HG03025 (cell line): ENCODE measurements around the gene MPO.

ENCODE experiments used
- ATAC-seq: cut with Tn5 transposase; IDR thresholded peaks from one replicate; pipeline ENCODE4 v1.9.1; 2021; ENCODE audit warnings: mild to moderate bottlenecking, moderate library complexity; ENCODE audit not compliant: unreplicated experiment, low FRiP score

The MPO gene

DNA sequence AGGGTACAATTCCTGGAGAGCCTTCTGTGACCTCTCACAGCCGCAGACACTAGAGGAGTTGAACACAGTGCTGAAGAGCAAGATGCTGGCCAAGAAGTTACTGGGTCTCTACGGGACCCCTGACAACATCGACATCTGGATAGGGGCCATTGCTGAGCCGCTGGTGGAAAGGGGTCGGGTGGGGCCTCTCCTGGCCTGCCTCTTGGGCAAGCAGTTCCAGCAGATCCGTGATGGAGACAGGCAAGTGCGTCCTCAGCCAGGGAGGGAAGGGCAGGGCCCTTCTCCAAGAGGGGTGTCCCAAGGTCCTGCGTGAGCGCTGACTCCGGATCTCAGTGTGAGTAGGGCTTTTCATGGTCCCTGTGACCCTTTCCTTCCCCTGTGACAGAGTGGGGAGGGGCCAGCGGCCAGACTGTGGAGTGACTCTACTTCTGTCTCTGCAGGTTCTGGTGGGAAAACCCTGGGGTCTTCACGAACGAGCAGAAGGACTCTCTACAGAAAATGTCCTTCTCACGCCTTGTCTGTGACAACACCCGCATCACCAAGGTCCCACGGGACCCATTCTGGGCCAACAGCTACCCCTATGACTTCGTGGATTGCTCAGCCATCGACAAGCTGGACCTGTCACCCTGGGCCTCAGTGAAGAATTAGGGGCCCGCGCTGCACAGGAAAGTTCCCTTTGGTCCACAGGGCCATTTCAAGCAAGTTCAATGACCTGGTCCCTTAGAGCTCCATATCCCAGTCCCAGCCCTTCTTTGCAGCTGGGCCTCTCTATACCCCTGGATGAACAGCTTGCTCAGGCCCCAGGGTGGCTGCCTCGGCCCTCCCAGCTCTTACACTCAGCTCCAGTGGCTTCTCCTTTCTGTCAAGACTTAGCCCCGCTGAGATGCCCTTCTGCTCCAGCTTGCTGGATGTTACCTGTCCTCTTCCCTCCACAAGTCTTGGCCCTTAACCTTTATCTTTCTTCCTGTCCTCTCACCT, 13.1 kb downstream of the MPO start:
- no peak for ATAC-seq

GRCh38 chr17:58265902-58266875, 14.5 kb downstream of the MPO start:
- ATAC-seq, result no peak

DNA sequence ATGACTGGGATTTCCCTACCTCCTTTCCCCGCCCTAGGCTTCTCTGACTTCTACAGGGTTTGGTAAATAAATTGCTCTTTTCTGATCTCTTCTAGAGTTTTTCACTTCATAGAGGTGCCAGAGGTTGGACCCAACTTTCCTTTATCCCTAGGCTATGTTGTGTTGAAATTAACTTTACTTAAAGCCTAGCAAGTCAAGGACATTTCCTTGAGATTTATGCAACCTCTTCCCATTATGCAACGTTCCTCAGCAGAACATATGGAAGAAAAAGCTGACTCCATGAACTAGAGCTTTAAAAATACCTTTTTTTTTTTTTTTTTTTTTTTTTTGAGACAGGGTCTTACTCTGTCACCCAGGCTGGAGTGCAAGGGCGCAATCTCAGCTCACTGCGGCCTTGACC, 15.5 kb downstream of the MPO start:
- ATAC-seq, result no peak

DNA sequence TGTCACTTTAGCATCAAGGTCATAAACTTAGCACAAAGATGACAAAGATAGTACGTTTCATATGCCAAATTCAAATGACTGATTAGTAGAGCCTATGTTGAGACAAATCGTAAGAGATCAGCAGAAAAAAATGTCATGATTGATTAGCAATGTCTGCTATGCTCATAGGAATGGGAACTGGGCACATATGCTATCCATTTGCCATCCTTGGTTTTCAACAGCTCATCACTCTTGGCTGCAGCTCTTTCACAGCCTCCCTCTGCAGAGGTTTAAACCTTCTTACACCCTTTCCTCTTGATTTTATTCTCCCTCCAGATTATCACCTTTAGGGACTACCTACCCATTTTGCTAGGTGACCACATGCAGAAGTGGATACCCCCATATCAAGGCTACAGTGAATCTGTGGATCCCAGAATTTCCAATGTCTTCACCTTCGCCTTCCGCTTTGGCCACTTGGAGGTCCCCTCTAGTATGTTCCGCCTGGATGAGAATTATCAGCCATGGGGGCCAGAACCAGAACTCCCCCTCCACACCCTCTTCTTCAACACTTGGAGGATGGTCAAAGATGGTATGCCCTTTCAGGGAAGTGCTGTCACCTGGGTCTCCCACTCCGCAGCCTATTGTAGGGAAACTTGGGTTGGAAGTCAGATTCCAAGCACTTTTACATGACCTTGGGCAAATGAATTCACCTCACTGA, 16.2 kb downstream of the MPO start:
- no peak for ATAC-seq

DNA sequence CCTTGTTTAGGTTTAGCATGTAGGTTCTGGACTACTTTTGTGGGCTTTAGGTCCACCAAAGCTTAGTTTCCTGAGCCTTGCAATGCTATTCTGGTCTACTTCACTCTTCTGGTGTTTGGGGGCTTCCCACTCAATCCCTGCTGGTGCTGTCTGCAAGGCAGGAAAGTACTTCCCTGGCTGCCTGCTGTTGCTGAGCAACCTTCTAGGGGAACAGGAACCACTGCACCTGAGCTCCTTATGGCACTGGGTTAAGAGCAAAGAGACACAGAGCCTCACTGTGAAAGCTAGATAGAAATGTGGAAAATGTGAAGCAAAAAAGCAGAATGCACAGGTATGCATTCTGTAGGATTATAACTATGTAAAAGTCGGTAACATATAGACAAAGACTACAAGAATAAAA, 17.0 kb downstream of the MPO start:
- ATAC-seq, result no peak

DNA sequence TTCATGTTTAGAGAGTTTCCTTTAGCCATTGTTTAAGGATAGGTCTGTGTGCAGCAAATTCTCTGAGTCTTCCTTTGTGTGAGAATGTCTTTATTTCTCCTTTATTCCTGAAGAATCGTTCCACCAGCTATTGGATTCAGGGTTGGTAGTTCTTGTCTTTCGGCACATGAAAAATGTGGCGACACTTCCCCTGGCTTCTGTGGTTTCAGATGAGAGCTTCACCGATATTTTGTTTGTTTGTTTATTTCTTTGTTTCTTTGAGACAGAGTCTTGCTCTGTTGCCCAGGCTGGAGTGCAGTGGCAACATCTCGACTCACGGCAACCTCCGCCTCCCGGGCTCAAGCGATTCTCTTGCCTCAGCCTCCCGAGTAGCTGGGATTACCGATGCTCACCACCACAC, 18.6 kb downstream of the MPO start:
- no peak for ATAC-seq

GRCh38 chr17:58254803-58255202, 25.9 kb downstream of the MPO start:
- ATAC-seq, result no peak

DNA sequence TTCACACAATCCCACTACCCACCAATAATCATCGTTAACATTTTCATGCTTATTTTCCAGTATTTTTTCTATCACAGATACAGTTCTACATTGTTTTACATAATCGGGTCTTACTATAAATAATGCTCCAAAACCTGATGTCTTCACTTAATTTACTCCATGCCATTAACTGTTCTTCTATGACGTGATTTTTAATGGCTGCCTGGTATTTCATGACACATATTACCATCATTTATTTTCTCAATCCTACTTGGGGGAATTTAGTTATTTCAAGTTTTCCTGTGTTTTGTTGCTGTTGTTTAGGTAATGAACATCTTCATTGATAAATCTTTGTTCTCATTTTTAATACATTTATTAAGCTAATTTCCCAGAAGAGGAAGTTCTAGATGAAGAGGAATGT, 27.7 kb downstream of the MPO start:
- no peak for ATAC-seq

DNA sequence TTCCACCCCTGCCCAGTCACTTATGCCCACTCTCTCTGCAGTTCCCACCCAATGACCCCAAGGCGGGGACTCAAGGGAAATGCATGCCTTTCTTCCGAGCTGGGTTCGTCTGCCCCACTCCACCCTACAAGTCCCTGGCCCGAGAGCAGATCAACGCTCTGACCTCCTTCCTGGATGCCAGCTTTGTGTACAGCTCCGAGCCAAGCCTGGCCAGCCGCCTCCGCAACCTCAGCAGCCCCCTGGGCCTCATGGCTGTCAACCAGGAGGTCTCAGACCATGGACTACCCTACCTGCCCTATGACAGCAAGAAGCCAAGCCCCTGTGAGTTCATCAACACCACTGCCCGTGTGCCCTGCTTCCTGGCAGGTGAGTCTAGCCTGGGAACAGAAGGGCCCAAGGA, 28.6 kb downstream of the MPO start:
- no peak for ATAC-seq

GRCh38 chr17:58250344-58251011, 30.3 kb downstream of the MPO start:
- ATAC-seq, result no peak

- ATAC-seq, result no peak
Measured at GRCh38 chr17:58249270-58250133, 31.2 kb downstream of the MPO start.

GRCh38 chr17:58248955-58249269, 31.8 kb downstream of the MPO start:
- ATAC-seq, result no peak

DNA sequence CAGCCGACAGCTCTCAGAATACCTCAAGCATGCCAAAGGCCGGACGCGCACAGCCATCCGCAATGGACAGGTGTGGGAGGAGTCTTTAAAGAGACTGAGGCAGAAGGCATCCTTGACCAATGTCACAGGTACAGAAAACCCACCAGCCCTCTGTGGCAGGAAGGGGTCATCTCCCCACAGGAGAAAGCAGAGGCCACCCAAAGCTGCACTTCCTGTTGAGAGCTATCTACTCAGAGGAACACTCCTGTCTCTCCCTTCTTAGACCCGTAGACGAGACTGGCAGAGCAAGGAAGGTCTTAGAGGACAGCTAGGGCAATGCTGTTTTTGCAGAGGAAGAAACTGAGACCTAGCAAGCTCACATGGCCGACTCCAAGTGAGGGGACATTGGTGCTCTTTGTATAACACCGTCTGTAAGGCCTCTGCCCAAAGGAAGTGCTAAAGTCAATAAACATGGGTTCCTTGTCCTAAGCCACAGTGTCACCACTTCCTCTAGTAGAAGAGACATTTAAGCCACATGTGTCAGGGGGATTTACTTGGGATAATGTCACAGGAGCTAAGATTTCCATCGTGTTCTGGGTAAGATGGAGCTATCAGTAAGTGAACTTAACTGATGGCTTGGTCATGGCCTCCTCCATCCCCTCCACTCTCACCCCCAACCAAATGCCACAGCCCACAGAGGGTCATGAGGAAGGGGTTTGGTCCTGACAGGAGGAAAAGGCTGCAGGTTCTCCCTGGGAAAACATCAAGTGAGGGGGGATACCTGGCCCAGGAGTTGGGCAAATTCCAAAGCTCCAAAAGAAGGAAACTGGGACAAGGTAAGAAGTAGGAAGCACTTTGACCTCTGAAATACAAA, 33.0 kb downstream of the MPO start:
- no peak for ATAC-seq

- no peak for ATAC-seq
Measured at GRCh38 chr17:58246781-58247180, 34.0 kb downstream of the MPO start.

GRCh38 chr17:58246104-58246740, 34.5 kb downstream of the MPO start:
- no peak for ATAC-seq

DNA sequence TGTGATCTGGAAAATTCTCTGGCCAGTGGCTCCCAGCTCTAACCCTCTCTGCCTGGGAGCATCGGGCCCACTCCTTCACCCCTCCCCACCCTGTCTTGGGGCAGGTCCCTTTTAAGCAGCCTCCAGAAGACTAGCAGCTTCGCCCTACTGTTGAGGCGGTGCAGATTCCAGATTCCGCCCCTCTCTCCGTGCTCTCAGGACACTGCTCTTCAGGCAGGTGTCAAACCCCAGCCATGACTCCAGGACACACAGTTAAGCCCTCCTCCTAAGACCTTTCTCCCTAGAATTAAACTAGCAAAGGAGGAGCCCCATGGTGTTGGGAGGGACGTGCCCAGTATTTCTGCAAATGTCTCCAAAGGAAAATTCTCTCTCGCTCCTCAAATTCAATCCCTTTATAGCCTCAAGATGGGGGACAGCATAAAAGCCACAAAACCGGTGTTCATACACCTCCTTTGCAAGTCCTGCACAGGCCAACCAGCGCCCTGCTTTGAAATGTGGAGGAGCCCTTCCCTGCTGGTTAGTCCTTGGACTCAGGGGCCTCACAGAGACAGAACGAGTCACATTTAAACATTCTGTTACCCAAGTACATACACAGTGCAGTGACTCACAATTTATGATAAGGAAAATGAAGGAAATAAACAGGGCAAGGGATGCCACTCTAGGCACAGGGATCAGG, 35.2 kb downstream of the MPO start:
- no peak for ATAC-seq

- ATAC-seq, result no peak
Measured at GRCh38 chr17:58244963-58245362, 35.8 kb downstream of the MPO start.
